ENCODE results near the gene ADGRV1.
A peak's percentile ranks its signal among the peaks of the same experiment; 100 is the strongest.

The ADGRV1 gene

GRCh38 chr5:91110686-91111085, 552.1 kb downstream of the ADGRV1 start:
- H3K9ac ChIP-seq (ENCODE audit: low read length), result peak overlapping the region; percentile 24
- peaks cover 26% of the 10 kb centered on the region for H3K4me1 ChIP-seq (ENCODE audit: control insufficient read depth, insufficient read depth, low read length)
- H3K4me3 ChIP-seq (ENCODE audit: low read length), result peak overlapping the region; percentile 20
- DNase-seq (ENCODE audit: low read depth), result peak; percentile 58
- peaks cover 5% of the 10 kb centered on the region for H3K9me3 ChIP-seq (ENCODE audit: control insufficient read depth, low read length)
- H3K27me3 ChIP-seq (replicated peaks; ENCODE audit: control insufficient read depth, insufficient read depth, low read length), result no peaks in the 10 kb centered on the region
- H3K36me3 ChIP-seq (ENCODE audit: control insufficient read depth, insufficient read depth, low read length, severe bottlenecking), result no peaks in the 10 kb centered on the region

- peak; percentile 22 for DNase-seq (ENCODE audit: low read depth)
- Histone ChIP-seq H3K4me1 (ENCODE audit: control insufficient read depth, insufficient read depth, low read length) (peaks cover 26% of the 10 kb centered on the region), H3K9me3 (ENCODE audit: control insufficient read depth, low read length) (no peaks in the 10 kb centered on the region), H3K9ac (ENCODE audit: low read length) (no peak overlapping the region), H3K27me3 (replicated peaks; ENCODE audit: control insufficient read depth, insufficient read depth, low read length) (no peaks in the 10 kb centered on the region), H3K4me3 (ENCODE audit: low read length) (no peak overlapping the region), H3K36me3 (ENCODE audit: control insufficient read depth, insufficient read depth, low read length, severe bottlenecking) (no peaks in the 10 kb centered on the region)
Measured at GRCh38 chr5:91111473-91112238, 553.1 kb downstream of the ADGRV1 start.

GRCh38 chr5:91114658-91115057, 556.1 kb downstream of the ADGRV1 start:
- Histone ChIP-seq H3K27me3 (replicated peaks; ENCODE audit: control insufficient read depth, insufficient read depth, low read length) (no peaks in the 10 kb centered on the region), H3K9me3 (ENCODE audit: control insufficient read depth, low read length) (no peaks in the 10 kb centered on the region), H3K36me3 (ENCODE audit: control insufficient read depth, insufficient read depth, low read length, severe bottlenecking) (no peaks in the 10 kb centered on the region), H3K4me3 (ENCODE audit: low read length) (no peak overlapping the region), H3K4me1 (ENCODE audit: control insufficient read depth, insufficient read depth, low read length) (peaks cover 21% of the 10 kb centered on the region), H3K9ac (ENCODE audit: low read length) (no peak overlapping the region)
- DNase-seq (ENCODE audit: low read depth), result no peak

GRCh38 chr5:91118354-91118753, 559.8 kb downstream of the ADGRV1 start:
- no peaks in the 10 kb centered on the region for H3K36me3 ChIP-seq (ENCODE audit: control insufficient read depth, insufficient read depth, low read length, severe bottlenecking)
- peaks cover 27% of the 10 kb centered on the region for H3K4me1 ChIP-seq (ENCODE audit: control insufficient read depth, insufficient read depth, low read length)
- H3K4me3 ChIP-seq (ENCODE audit: low read length), result no peak overlapping the region
- no peaks in the 10 kb centered on the region for H3K27me3 ChIP-seq (replicated peaks; ENCODE audit: control insufficient read depth, insufficient read depth, low read length)
- no peaks in the 10 kb centered on the region for H3K9me3 ChIP-seq (ENCODE audit: control insufficient read depth, low read length)
- no peak overlapping the region for H3K9ac ChIP-seq (ENCODE audit: low read length)
- DNase-seq (ENCODE audit: low read depth), result no peak

DNA sequence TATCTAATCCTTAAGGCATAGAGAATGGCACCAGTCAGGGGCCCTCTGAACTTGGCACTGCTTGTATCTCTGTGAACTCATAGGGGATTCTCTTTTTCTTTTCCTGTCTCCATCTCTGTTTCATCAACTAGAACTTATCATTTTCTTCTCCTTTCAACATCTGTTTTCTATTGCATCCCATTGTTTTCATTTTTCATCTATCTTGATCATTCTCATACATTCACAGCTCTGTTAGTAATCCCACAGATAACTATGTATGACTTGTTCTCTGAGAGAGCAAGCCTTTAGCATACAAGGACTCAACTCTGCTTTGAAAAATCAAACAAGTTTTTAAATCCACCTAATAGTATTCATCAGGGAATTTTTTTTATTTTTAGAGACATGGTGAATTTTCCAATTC, 560.2 kb downstream of the ADGRV1 start:
- no peak overlapping the region for H3K4me3 ChIP-seq (ENCODE audit: low read length)
- H3K4me1 ChIP-seq (ENCODE audit: control insufficient read depth, insufficient read depth, low read length), result peaks cover 28% of the 10 kb centered on the region
- no peaks in the 10 kb centered on the region for H3K9me3 ChIP-seq (ENCODE audit: control insufficient read depth, low read length)
- no peaks in the 10 kb centered on the region for H3K27me3 ChIP-seq (replicated peaks; ENCODE audit: control insufficient read depth, insufficient read depth, low read length)
- H3K36me3 ChIP-seq (ENCODE audit: control insufficient read depth, insufficient read depth, low read length, severe bottlenecking), result no peaks in the 10 kb centered on the region
- H3K9ac ChIP-seq (ENCODE audit: low read length), result no peak overlapping the region
- DNase-seq (ENCODE audit: low read depth), result peak; percentile 50

GRCh38 chr5:91119217-91119616, 560.6 kb downstream of the ADGRV1 start:
- Histone ChIP-seq H3K9ac (ENCODE audit: low read length) (no peak overlapping the region), H3K36me3 (ENCODE audit: control insufficient read depth, insufficient read depth, low read length, severe bottlenecking) (no peaks in the 10 kb centered on the region), H3K4me1 (ENCODE audit: control insufficient read depth, insufficient read depth, low read length) (peaks cover 32% of the 10 kb centered on the region), H3K9me3 (ENCODE audit: control insufficient read depth, low read length) (no peaks in the 10 kb centered on the region), H3K27me3 (replicated peaks; ENCODE audit: control insufficient read depth, insufficient read depth, low read length) (no peaks in the 10 kb centered on the region), H3K4me3 (ENCODE audit: low read length) (no peak overlapping the region)
- no peak for DNase-seq (ENCODE audit: low read depth)

GRCh38 chr5:91119981-91120850, 561.6 kb downstream of the ADGRV1 start:
- H3K9ac ChIP-seq (ENCODE audit: low read length), result no peak overlapping the region
- no peaks in the 10 kb centered on the region for H3K36me3 ChIP-seq (ENCODE audit: control insufficient read depth, insufficient read depth, low read length, severe bottlenecking)
- H3K9me3 ChIP-seq (ENCODE audit: control insufficient read depth, low read length), result no peaks in the 10 kb centered on the region
- no peak for DNase-seq (ENCODE audit: low read depth)
- H3K27me3 ChIP-seq (replicated peaks; ENCODE audit: control insufficient read depth, insufficient read depth, low read length), result no peaks in the 10 kb centered on the region
- peaks cover 36% of the 10 kb centered on the region for H3K4me1 ChIP-seq (ENCODE audit: control insufficient read depth, insufficient read depth, low read length)
- no peak overlapping the region for H3K4me3 ChIP-seq (ENCODE audit: low read length)

GRCh38 chr5:91121347-91121993, 562.9 kb downstream of the ADGRV1 start:
- H3K36me3 ChIP-seq (ENCODE audit: control insufficient read depth, insufficient read depth, low read length, severe bottlenecking), result no peaks in the 10 kb centered on the region
- H3K9ac ChIP-seq (ENCODE audit: low read length), result peak overlapping the region; percentile 25
- H3K4me3 ChIP-seq (ENCODE audit: low read length), result no peak overlapping the region
- H3K4me1 ChIP-seq (ENCODE audit: control insufficient read depth, insufficient read depth, low read length), result peaks cover 44% of the 10 kb centered on the region
- H3K27me3 ChIP-seq (replicated peaks; ENCODE audit: control insufficient read depth, insufficient read depth, low read length), result no peaks in the 10 kb centered on the region
- DNase-seq (ENCODE audit: low read depth), result peak; percentile 79
- no peaks in the 10 kb centered on the region for H3K9me3 ChIP-seq (ENCODE audit: control insufficient read depth, low read length)

- H3K36me3 ChIP-seq (ENCODE audit: control insufficient read depth, insufficient read depth, low read length, severe bottlenecking), result no peaks in the 10 kb centered on the region
- no peak for DNase-seq (ENCODE audit: low read depth)
- no peak overlapping the region for H3K4me3 ChIP-seq (ENCODE audit: low read length)
- no peaks in the 10 kb centered on the region for H3K27me3 ChIP-seq (replicated peaks; ENCODE audit: control insufficient read depth, insufficient read depth, low read length)
- H3K9me3 ChIP-seq (ENCODE audit: control insufficient read depth, low read length), result no peaks in the 10 kb centered on the region
- peaks cover 56% of the 10 kb centered on the region for H3K4me1 ChIP-seq (ENCODE audit: control insufficient read depth, insufficient read depth, low read length)
- H3K9ac ChIP-seq (ENCODE audit: low read length), result no peak overlapping the region
Measured at GRCh38 chr5:91122651-91123050, 564.1 kb downstream of the ADGRV1 start.

DNA sequence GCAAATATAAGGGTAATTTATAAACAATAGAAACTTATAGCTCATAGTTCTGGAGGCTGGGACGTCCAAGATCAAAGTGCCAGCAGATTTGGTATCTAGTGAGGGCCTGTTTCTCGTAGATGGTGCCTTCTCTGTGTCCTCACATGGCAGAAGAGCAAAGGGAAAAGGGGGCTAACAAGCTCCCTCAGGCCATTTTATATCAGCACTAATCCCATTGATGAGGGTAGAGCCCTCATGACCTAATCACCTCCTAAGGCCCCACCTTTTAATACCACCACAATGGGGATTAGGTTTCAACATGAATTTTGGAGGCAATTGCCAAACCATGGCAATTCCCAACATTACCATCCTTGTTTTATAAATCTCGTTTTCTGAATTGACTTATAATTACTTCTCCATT, 564.7 kb downstream of the ADGRV1 start:
- no peak overlapping the region for H3K9ac ChIP-seq (ENCODE audit: low read length)
- DNase-seq (ENCODE audit: low read depth), result no peak
- no peaks in the 10 kb centered on the region for H3K9me3 ChIP-seq (ENCODE audit: control insufficient read depth, low read length)
- H3K36me3 ChIP-seq (ENCODE audit: control insufficient read depth, insufficient read depth, low read length, severe bottlenecking), result no peaks in the 10 kb centered on the region
- peaks cover 61% of the 10 kb centered on the region for H3K4me1 ChIP-seq (ENCODE audit: control insufficient read depth, insufficient read depth, low read length)
- no peak overlapping the region for H3K4me3 ChIP-seq (ENCODE audit: low read length)
- no peaks in the 10 kb centered on the region for H3K27me3 ChIP-seq (replicated peaks; ENCODE audit: control insufficient read depth, insufficient read depth, low read length)

DNA sequence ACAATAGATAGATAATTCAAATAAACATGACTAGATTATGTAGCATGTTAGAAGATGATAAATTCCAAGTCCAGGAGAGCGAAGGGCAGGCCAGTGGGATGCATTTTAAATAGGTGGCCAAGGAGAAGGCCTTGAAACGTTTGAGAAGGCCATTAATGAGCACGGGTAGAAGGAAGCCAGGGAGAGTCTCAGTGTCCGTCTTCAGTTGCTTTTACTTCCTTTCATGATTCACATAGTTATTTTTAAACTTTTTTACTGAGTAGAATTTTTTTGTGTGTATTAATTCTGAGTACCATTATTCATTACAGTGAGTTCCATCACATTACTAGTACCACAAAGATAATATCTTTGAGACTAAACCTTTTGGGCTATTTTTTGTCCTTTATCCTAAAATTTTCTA, 565.3 kb downstream of the ADGRV1 start:
- H3K36me3 ChIP-seq (ENCODE audit: control insufficient read depth, insufficient read depth, low read length, severe bottlenecking), result no peaks in the 10 kb centered on the region

More for the DNA sequence above, 565.3 kb downstream of the ADGRV1 start:
- Histone ChIP-seq H3K4me3 (ENCODE audit: low read length) (no peak overlapping the region), H3K9ac (ENCODE audit: low read length) (no peak overlapping the region), H3K27me3 (replicated peaks; ENCODE audit: control insufficient read depth, insufficient read depth, low read length) (no peaks in the 10 kb centered on the region), H3K4me1 (ENCODE audit: control insufficient read depth, insufficient read depth, low read length) (peaks cover 61% of the 10 kb centered on the region), H3K9me3 (ENCODE audit: control insufficient read depth, low read length) (no peaks in the 10 kb centered on the region)
- no peak for DNase-seq (ENCODE audit: low read depth)

All from adipocyte (in vitro differentiated cells).